B cell (primary cell): ENCODE results near the gene NRAP. TPM values are rescaled to one million over a fixed set of nuclear protein-coding genes. Genes with fewer than 3 reads are reported as not detected.

Experiments
- ATAC-seq: fragments of 200-7000 bp; cut with Tn5 transposase; one replicate; pipeline ENCODE4 v1.10.0; 2021; ENCODE audit warnings: low read depth, mild to moderate bottlenecking, moderate number of reproducible peaks, moderate library complexity
- CTCF ChIA-PET: fragments of 350-600 bp; sonication (Branson Sonifier 250); formaldehyde crosslinking; loops from one replicate; lab custom pipeline; 2021; ENCODE audit warnings: antibody characterized with exemption, inconsistent platforms; lab: Charles Lee
- POLR2A ChIA-PET: fragments of 350-600 bp; sonication (Branson Sonifier 250); formaldehyde crosslinking; loops from one replicate; lab custom pipeline; 2021; ENCODE audit warnings: antibody characterized with exemption; lab: Charles Lee
- DNase-seq: peaks from one replicate; pipeline ENCODE4 v3.0.0; 2013
- H2AFZ ChIP-seq: 2 replicates; pipeline ENCODE4 v1.6.1; 2012; ENCODE audit warnings: mild to moderate bottlenecking, low read depth, low read length; ENCODE audit not compliant: insufficient read depth, poor library complexity, severe bottlenecking
- H3K27ac ChIP-seq, 2 donors: 1 replicate in 1 of 2; 2 replicates in 1 of 2; pipeline ENCODE4 v1.5.1; 2012 to 2013; ENCODE audit warnings: low read length in 2 of 2, mild to moderate bottlenecking in 2 of 2, moderate library complexity in 1 of 2
- H3K27me3 ChIP-seq, 4 experiments: fragments of 200-600 bp in 1 of 4; sonication (generic) in 1 of 4; replicated peaks in 1 of 4; 1 replicate in 2 of 4; 2 replicates in 2 of 4; pipeline versions ENCODE4 v1.6.1 to v1.7.0; 2013 to 2016; ENCODE audit warnings: low read length in 3 of 4, mild to moderate bottlenecking in 2 of 4, mixed read lengths in 1 of 4, moderate library complexity in 1 of 4; ENCODE audit not compliant: insufficient read depth in 4 of 4, control insufficient read depth in 3 of 4; ENCODE audit errors: control extremely low read depth in 1 of 4
- H3K36me3 ChIP-seq, 2 experiments: replicated peaks in 1 of 2; 1 replicate in 1 of 2; 2 replicates in 1 of 2; pipeline versions ENCODE4 v1.6.1 to v1.7.1; 2013; ENCODE audit warnings: low read length in 1 of 2; ENCODE audit not compliant: insufficient read depth in 2 of 2, control insufficient read depth in 1 of 2; ENCODE audit errors: control extremely low read depth in 1 of 2, extremely low read depth in 1 of 2
- H3K4me1 ChIP-seq, 2 donors: fragments of 200-600 bp in 1 of 2; sonication (generic) in 1 of 2; 1 replicate in 1 of 2; 2 replicates in 1 of 2; pipeline versions ENCODE4 v1.5.1 to v1.6.1; 2013 to 2017; ENCODE audit warnings: low read length in 2 of 2; ENCODE audit not compliant: control insufficient read depth in 2 of 2, insufficient read depth in 2 of 2
- H3K4me2 ChIP-seq: replicated peaks from 2 replicates; pipeline ENCODE3; 2012; ENCODE audit warnings: mild to moderate bottlenecking, low read depth, low read length; ENCODE audit not compliant: poor library complexity, severe bottlenecking
- H3K4me3 ChIP-seq, 5 experiments: fragments of 200-600 bp in 1 of 5; sonication (generic) in 1 of 5; 1 replicate in 3 of 5; 2 replicates in 2 of 5; pipeline versions ENCODE4 v1.5.1 to v1.7.0; 2011 to 2016; ENCODE audit warnings: low read length in 4 of 5, mild to moderate bottlenecking in 4 of 5, low read depth in 2 of 5, control low read depth in 1 of 5, moderate library complexity in 1 of 5; ENCODE audit not compliant: insufficient read depth in 1 of 5; ENCODE audit errors: control extremely low read depth in 1 of 5, extremely low read depth in 1 of 5
- H3K79me2 ChIP-seq: fragments of 200-600 bp; sonication (generic); one replicate; pipeline ENCODE4 v1.6.0; 2016; ENCODE audit warnings: low read length; ENCODE audit not compliant: control insufficient read depth, insufficient read depth
- H3K9ac ChIP-seq: fragments of 200-600 bp; sonication (generic); 2 replicates; pipeline ENCODE4 v1.6.1; 2017; ENCODE audit warnings: mild to moderate bottlenecking, low read length, moderate library complexity
- H3K9me3 ChIP-seq, 3 donors: one replicate each; pipeline versions ENCODE4 v1.6.1 to v1.7.1; 2013; ENCODE audit warnings: low read length in 2 of 3; ENCODE audit not compliant: control insufficient read depth in 2 of 3, insufficient read depth in 1 of 3; ENCODE audit errors: control extremely low read depth in 1 of 3
- H4K20me1 ChIP-seq: 2 replicates; pipeline ENCODE4 v1.6.0; 2012; ENCODE audit warnings: mild to moderate bottlenecking, low read length; ENCODE audit not compliant: insufficient read depth, control insufficient read depth, poor library complexity, severe bottlenecking
- H3K27ac Mint-ChIP-seq: one replicate; pipeline ENCODE4 v1.8.0; 2021; ENCODE audit warnings: mixed read lengths
- H3K27me3 Mint-ChIP-seq: one replicate; pipeline ENCODE4 v1.8.0; 2021; ENCODE audit warnings: mixed read lengths
- H3K4me1 Mint-ChIP-seq: one replicate; pipeline ENCODE4 v1.8.0; 2021; ENCODE audit warnings: mixed read lengths
- H3K4me3 Mint-ChIP-seq: one replicate; pipeline ENCODE4 v1.8.0; 2021; ENCODE audit warnings: mixed read lengths
- H3K9me3 Mint-ChIP-seq: one replicate; pipeline ENCODE4 v1.8.0; 2022; ENCODE audit warnings: mixed read lengths; ENCODE audit not compliant: insufficient read depth
- CTCF ChIP-seq: fragments of 200-600 bp; IDR thresholded peaks from one replicate; pipeline ENCODE4 v1.8.0; 2022; ENCODE audit warnings: antibody characterized with exemption, mild to moderate bottlenecking
- EZH2 ChIP-seq: IDR thresholded peaks from 2 replicates; pipeline ENCODE4 v1.6.1; 2012; ENCODE audit warnings: borderline replicate concordance, low read depth, mild to moderate bottlenecking, moderate library complexity, low read length; ENCODE audit not compliant: insufficient read depth, poor library complexity, severe bottlenecking
- WGBS: methylation state at CpG from one replicate; pipeline ENCODE4 v1.1.5; 2013; ENCODE audit warnings: missing lambda C conversion rate; ENCODE audit not compliant: insufficient coverage; 5-methylcytosine and 5-hydroxymethylcytosine counted together
- intact Hi-C: fragments of 100-400 bp; cut with micrococcal nuclease; formaldehyde crosslinking; loops from one replicate; pipeline ENCODE4 v1.10.0; 2022
- polyA plus RNA-seq: library from polyadenylated mRNA; depleted of rRNA; stranded (reverse); fragments of >200 nt; gene quantifications from 2 replicates; pipeline ENCODE4 v1.2.3, GENCODE V29; 2012
- total RNA-seq, 2 donors: library from RNA; stranded (reverse); fragments of 120-200 nt in 1 of 2; gene quantifications; 1 replicate in 1 of 2; 2 replicates in 1 of 2; pipeline versions ENCODE4 v1.2.3 to v1.2.4, GENCODE V29; 2013 to 2022

NRAP gene
- total and polyA plus RNA-seq, 2 donors (not counting 1 experiment from before 2014, with no cell fraction given): not detected

DNA sequence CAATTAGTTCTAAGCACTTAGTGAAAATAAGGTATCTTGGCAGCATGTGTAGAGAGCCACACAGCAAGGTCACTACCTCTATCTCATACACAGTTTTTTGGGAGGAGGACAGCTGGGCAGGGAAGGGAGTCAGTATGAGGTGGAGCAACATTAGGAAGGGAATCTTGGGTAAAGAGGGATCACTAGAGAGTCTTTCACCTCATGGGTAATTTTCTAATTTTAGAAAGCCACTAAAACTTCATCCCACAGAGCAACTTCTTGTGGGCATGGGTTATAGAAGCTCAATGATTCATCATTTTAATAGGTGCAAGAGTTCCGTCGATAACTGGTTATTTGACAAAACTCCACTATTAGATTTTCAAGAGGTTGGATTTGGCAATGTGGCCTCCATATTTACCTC is 2.5 kb downstream of the NRAP start:
- Histone ChIP-seq H2AFZ (no peak overlapping the region), H3K9me3 (no peaks in the 10 kb centered on the region), H3K27ac (no peak overlapping the region), H3K79me2 (no peaks in the 10 kb centered on the region), H3K4me2 (no peak overlapping the region), H3K36me3 (no peaks in the 10 kb centered on the region), H3K27me3 (no peaks in the 10 kb centered on the region), H3K4me3 (no peak overlapping the region), H3K4me1 (no peaks in the 10 kb centered on the region), H3K9ac (no peak overlapping the region), H4K20me1 (no peaks in the 10 kb centered on the region)
- no peaks in the 10 kb centered on the region for H3K4me1 Mint-ChIP-seq
- H3K4me3 Mint-ChIP-seq: no peak overlapping the region
- TF ChIP-seq EZH2 (no peak), CTCF (no peak)
- no peaks in the 10 kb centered on the region for H3K9me3 Mint-ChIP-seq
- 100% methylated on average over 2 of the region's 2 CpGs for WGBS
- POLR2A ChIA-PET: no interaction called here
- H3K27ac Mint-ChIP-seq: no peak overlapping the region
- CTCF ChIA-PET: no interaction called here
- DNase-seq (no peak), ATAC-seq (no peak)
- H3K27me3 Mint-ChIP-seq: peaks cover 5% of the 10 kb centered on the region
- intact Hi-C loops: no loop called here

GRCh38 chr10:113657544-113657943 is 6.3 kb downstream of the NRAP start:
- POLR2A ChIA-PET: no interaction called here
- intact Hi-C loops: no loop called here

More at GRCh38 chr10:113657544-113657943, 6.3 kb downstream of the NRAP start:
- H3K9me3 Mint-ChIP-seq: no peaks in the 10 kb centered on the region
- no peaks in the 10 kb centered on the region for H3K4me1 Mint-ChIP-seq
- H4K20me1 ChIP-seq: no peaks in the 10 kb centered on the region
- H3K9me3 ChIP-seq: no peaks in the 10 kb centered on the region
- H3K4me3 ChIP-seq: no peak overlapping the region
- no peaks in the 10 kb centered on the region for H3K79me2 ChIP-seq
- TF ChIP-seq EZH2: no peak
- no peak for TF ChIP-seq CTCF
- H3K4me3 Mint-ChIP-seq: no peak overlapping the region
- no peak overlapping the region for H3K27ac Mint-ChIP-seq
- no peaks in the 10 kb centered on the region for H3K27me3 ChIP-seq
- no peak overlapping the region for H3K27ac ChIP-seq
- ATAC-seq (no peak), DNase-seq (no peak)
- no peak overlapping the region for H2AFZ ChIP-seq
- H3K4me1 ChIP-seq: no peaks in the 10 kb centered on the region
- CTCF ChIA-PET: no interaction called here
- peaks cover 15% of the 10 kb centered on the region for H3K27me3 Mint-ChIP-seq
- H3K9ac ChIP-seq: no peak overlapping the region
- no peaks in the 10 kb centered on the region for H3K36me3 ChIP-seq
- no peak overlapping the region for H3K4me2 ChIP-seq
